GM04503 (cell line): ENCODE data around the gene IL22RA2.

Source experiments
- DNase-seq: peaks from one replicate; pipeline ENCODE4 v3.0.0-alpha.2; 2012; ENCODE audit warnings: low read depth

IL22RA2 gene

GRCh38 chr6:137197684-137198645, 24.5 kb upstream of the IL22RA2 start:
- no peak for DNase-seq

DNA sequence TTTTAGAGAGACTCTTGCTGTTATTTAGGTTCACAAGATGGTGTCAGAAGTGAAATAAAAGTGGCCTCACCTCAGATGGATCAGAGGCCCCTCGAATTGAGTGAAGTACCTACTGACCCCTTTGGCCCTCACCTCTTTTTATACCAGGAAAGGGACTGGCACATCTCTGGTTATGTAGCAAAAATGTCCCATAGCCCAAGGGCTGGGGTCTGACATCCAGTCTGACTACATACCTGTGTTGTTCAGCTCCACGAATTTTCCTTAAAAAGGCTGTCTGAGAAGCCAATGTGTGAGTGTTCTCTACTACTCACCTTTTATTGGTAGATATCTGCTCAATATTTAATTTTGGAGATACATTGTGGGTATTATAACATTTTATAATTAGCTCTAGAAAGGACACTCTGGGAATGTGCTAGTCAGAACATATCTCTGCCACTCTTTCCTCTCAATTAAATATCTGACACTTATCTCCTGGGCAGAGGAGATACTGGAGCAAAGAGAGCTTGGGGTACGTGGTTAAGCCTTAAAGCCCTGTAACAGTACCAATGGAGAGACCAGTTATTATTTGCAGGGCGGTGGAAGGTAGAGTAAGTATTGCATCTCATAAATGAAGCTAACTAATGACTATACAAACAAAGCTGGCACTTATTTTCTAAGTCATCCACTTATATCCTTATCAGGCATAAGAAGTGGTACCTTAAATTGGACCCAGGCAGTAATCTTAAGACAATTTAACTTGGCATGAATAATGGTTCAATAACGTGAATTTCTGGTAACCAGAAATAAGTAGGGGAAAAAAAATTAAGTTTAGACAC, 20.0 kb upstream of the IL22RA2 start:
- no peak for DNase-seq

- DNase-seq, result no peak
Observed at GRCh38 chr6:137192821-137193220, 19.4 kb upstream of the IL22RA2 start.

GRCh38 chr6:137191670-137192069, 18.2 kb upstream of the IL22RA2 start:
- DNase-seq, result no peak

GRCh38 chr6:137191236-137191635, 17.8 kb upstream of the IL22RA2 start:
- DNase-seq, result no peak

- no peak for DNase-seq
Observed at GRCh38 chr6:137190583-137191094, 17.2 kb upstream of the IL22RA2 start.

- DNase-seq, result no peak
Observed at GRCh38 chr6:137188855-137189254, 15.4 kb upstream of the IL22RA2 start.

GRCh38 chr6:137185290-137185689, 11.8 kb upstream of the IL22RA2 start:
- DNase-seq, result no peak

- DNase-seq, result no peak
Observed at GRCh38 chr6:137182654-137183073, 9.2 kb upstream of the IL22RA2 start.

DNA sequence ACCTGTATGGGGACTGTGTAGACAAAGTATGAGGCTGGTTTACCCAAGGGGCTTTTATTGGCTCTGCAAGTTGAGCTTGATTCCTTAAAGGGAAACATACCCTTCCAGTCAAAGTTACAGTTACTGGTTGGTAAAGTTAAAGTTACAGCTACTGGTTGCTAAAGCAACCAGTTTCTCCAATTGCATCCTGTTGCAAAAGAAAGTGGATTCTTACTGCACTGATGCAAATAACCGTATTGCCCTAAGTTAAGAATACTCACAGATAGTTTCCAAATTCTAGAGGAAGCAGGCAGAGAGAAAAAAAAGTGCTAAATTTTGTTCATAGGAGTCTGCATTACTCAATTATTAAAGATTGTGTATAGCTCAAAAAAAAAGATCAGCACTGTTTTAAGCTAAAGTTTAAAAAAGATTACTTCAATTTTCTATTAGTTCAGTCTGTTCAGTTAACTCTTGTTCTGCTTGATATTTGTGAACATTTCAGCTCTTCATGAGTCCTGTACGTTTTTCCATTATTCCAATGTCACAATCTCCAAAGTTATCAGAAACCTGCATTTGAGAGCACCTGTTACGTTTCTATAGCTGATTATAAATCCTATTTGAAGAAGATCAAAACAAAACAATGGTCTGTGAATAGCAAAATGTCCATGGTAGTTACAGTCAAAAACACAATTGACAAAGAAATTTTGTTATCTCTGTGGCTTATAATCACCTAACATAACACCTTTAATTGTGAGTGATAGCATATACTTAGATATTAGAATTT, 8.6 kb upstream of the IL22RA2 start:
- DNase-seq, result no peak

DNA sequence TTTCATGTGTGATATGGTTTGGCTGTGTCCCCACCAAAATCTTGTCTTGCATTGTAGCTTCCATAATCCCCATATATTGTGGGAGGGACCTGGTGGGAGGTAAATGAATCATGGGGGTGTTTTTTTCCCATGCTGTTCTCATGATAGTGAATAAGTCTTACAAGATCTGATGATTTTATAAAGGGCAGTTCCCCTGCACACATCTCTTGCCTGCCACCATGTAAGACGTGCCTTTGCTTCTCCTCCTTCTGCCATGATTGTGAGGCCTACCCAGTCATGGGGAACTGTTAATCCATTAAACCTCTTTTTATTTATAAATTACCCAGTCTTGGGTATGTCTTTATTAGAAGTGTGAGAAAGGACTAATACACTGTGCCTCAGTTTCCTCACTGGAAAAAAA, 4.2 kb upstream of the IL22RA2 start:
- DNase-seq, result no peak

DNA sequence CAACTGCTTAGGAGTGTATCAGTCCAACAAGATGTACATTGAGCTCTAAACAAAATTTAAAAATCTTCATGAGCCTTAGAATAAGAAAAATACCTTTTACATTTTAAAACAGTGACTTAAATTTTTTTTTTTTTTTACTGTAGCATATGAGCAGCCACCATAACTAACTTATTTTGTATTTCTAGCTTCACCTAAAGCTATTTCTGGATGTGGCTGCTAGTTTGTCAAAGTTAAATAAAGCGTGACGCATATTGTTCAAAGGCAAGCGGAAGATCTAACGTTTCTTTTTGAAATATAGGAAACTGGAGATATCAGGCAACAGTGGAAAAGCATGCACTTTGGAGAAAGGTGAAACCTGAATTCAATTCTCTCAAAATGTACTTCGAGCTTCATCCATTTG, 3.3 kb upstream of the IL22RA2 start:
- no peak for DNase-seq

- no peak for DNase-seq
Observed at GRCh38 chr6:137175868-137176245, 2.4 kb upstream of the IL22RA2 start.

DNA sequence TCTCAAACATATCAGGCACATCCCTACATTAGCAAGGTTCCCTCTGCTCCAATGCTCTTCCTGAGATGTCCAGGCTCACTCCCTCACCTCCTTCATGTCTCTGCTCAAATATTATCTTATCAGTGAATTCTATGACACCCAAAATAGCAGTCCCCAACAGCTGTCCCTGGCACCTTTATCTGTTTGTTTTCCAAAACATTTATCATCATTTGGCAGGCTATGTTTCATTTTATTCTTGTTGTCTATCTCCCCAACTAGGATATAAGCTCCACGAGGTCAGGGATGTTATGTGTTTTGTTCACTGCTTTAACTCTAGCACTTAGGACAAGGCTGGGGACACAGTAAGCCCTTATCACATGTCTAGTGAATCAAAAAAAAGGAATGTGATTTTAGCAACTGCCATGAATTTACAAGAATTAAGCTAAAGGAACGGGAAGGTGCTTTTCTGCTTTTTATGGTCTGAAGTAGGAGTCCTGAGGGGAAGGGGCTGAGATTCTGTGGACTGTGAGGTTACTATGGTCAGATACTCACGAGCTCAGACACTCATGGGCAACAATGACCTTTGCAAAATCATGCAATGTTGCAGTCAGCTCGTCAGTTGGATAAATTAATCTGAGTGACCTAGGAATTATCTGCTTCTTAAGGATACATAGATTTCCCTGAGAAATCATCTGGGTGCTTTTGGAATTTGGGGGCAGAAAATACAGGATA, 1.9 kb upstream of the IL22RA2 start:
- no peak for DNase-seq

- DNase-seq, result no peak
Observed at GRCh38 chr6:137172734-137173431, 561 bp downstream of the IL22RA2 start.

GRCh38 chr6:137171824-137172733, 1.4 kb downstream of the IL22RA2 start:
- no peak for DNase-seq

GRCh38 chr6:137171053-137171374, 2.4 kb downstream of the IL22RA2 start:
- no peak for DNase-seq

DNA sequence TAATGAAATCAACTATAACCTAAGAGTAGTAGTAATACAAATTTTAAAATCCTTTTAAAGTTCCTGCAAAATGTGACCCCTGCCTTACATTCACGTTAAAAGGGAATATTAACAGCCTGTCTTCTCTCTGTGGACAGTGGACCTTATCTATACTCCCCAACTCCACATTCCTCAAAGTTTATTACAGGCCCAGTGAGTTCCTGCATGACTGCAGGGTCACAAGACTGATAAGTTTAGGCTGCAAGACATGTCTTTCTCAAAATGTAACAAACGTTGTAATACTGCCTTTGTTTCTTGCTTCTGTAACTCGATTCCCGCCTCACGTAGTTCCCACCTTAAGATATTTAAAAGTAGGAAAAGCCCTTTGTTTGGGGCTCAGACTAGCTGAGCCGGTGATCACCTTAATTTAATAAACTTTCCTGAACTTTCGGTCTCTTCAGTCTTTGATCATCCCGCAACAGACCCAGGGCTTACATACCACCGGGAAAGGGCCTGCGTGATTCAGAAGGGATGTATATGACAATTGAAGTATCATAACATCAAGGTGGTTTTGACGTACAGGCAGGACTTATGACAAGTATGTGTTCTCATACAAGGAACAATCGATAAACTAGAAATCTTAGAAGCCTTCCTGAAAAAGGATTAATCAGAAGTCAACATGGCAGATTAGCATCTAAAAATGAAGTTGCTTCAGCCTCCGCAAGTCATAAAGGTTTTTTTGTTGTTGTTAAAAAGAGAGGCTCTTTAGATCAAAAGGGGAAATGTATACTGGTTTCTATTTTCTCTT, 3.0 kb downstream of the IL22RA2 start:
- no peak for DNase-seq
